ENCODE results near the gene ING2. TPM values are rescaled to one million over a fixed set of nuclear protein-coding genes. Genes with fewer than 3 reads are reported as not detected.

ING2 gene
- polyA plus RNA-seq, 1 donor (not counting 4 experiments of a cell fraction or from before 2014, with no cell fraction given): 16.1 TPM

- no peak overlapping the region for H2AFZ ChIP-seq (ENCODE audit: control insufficient read depth, low read length)
- no peaks in the 10 kb centered on the region for H4K20me1 ChIP-seq (ENCODE audit: control insufficient read depth, extremely low read depth, insufficient read depth, low read length)
- no peak overlapping the region for H3K9ac ChIP-seq (ENCODE audit: control insufficient read depth, extremely low read depth, insufficient read depth, low read length)
- dilution Hi-C loops (cut with MboI; ENCODE audit: extremely low pct_ligation_motif_present, low sequenced_read_pairs): no loop called here
- H3K4me2 ChIP-seq (ENCODE audit: control insufficient read depth, extremely low read depth, insufficient read depth, low read depth, low read length): no peak overlapping the region
- H3K9me3 ChIP-seq (ENCODE audit: control insufficient read depth, low read depth, low read length): no peaks in the 10 kb centered on the region
- no peak overlapping the region for H3K27ac ChIP-seq (ENCODE audit: control insufficient read depth, insufficient read depth, low read length)
- no peaks in the 10 kb centered on the region for H3K27me3 ChIP-seq (ENCODE audit: control insufficient read depth, extremely low read depth, insufficient read depth, low read length)
- H3K4me3 ChIP-seq (ENCODE audit: control insufficient read depth in 2 of 3, extremely low read depth in 1 of 3, insufficient read depth in 2 of 3, low read depth in 1 of 3, low read length in 3 of 3): no peak overlapping the region
- no peaks in the 10 kb centered on the region for H3K79me2 ChIP-seq (ENCODE audit: control insufficient read depth, insufficient read depth, low read length)
- H3K36me3 ChIP-seq (ENCODE audit: control insufficient read depth in 2 of 2, extremely low read depth in 1 of 2, insufficient read depth in 2 of 2, low read length in 2 of 2): no peaks in the 10 kb centered on the region
- peaks cover 2% of the 10 kb centered on the region for H3K9me1 ChIP-seq (ENCODE audit: control insufficient read depth, extremely low read depth, insufficient read depth, low read length)
- no peak for FAIRE-seq
- H3K4me1 ChIP-seq (ENCODE audit: control insufficient read depth, extremely low read depth, insufficient read depth, low read length): peaks cover 25% of the 10 kb centered on the region
- TF ChIP-seq, protein P1, sequence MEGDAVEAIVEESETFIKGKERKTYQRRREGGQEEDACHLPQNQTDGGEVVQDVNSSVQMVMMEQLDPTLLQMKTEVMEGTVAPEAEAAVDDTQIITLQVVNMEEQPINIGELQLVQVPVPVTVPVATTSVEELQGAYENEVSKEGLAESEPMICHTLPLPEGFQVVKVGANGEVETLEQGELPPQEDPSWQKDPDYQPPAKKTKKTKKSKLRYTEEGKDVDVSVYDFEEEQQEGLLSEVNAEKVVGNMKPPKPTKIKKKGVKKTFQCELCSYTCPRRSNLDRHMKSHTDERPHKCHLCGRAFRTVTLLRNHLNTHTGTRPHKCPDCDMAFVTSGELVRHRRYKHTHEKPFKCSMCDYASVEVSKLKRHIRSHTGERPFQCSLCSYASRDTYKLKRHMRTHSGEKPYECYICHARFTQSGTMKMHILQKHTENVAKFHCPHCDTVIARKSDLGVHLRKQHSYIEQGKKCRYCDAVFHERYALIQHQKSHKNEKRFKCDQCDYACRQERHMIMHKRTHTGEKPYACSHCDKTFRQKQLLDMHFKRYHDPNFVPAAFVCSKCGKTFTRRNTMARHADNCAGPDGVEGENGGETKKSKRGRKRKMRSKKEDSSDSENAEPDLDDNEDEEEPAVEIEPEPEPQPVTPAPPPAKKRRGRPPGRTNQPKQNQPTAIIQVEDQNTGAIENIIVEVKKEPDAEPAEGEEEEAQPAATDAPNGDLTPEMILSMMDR (optimal IDR thresholded peaks at IDR 0.05 in 1 of 3, IDR thresholded peaks at IDR 0.05 in 1 of 3, conservative IDR thresholded peaks at IDR 0.05 in 1 of 3; ENCODE audit: extremely low read depth in 1 of 3, insufficient read depth in 2 of 3, low read length in 3 of 3): no peak
- TF ChIP-seq EZH2 (IDR thresholded peaks at IDR 0.05; ENCODE audit: low read length): no peak
- DNase-seq (ENCODE audit: low read depth, low spot score): no peak
Observed at GRCh38 chr4:183495184-183495583, 9.7 kb upstream of the ING2 start.

DNA sequence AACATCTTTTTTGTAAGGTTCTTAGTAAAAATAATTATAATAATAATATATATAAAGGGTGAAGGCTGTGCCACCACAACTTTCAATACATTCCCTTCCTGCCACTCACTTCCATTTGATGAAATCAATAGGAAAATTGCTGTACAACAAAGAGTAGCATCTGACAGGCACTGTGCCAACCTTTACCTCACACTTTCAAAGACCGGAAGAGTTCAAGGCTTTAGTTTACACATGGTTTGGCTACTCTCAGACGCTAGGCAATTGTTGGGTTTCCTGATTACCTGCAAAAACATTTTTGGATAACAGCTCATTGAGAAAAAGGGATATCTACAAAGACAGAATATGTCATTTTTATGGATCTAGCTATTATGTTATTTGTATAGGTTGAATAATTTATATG lies 5.5 kb upstream of the ING2 start:
- no peak overlapping the region for H3K9ac ChIP-seq (ENCODE audit: control insufficient read depth, extremely low read depth, insufficient read depth, low read length)
- FAIRE-seq: no peak
- H3K79me2 ChIP-seq (ENCODE audit: control insufficient read depth, insufficient read depth, low read length): peaks cover 12% of the 10 kb centered on the region
- no peaks in the 10 kb centered on the region for H4K20me1 ChIP-seq (ENCODE audit: control insufficient read depth, extremely low read depth, insufficient read depth, low read length)
- no peaks in the 10 kb centered on the region for H3K9me3 ChIP-seq (ENCODE audit: control insufficient read depth, low read depth, low read length)
- no peak overlapping the region for H3K4me3 ChIP-seq (ENCODE audit: control insufficient read depth in 2 of 3, extremely low read depth in 1 of 3, insufficient read depth in 2 of 3, low read depth in 1 of 3, low read length in 3 of 3)
- H2AFZ ChIP-seq (ENCODE audit: control insufficient read depth, low read length): no peak overlapping the region
- dilution Hi-C loops (cut with MboI; ENCODE audit: extremely low pct_ligation_motif_present, low sequenced_read_pairs): no loop called here
- TF ChIP-seq, protein P1 (optimal IDR thresholded peaks at IDR 0.05 in 1 of 3, IDR thresholded peaks at IDR 0.05 in 1 of 3, conservative IDR thresholded peaks at IDR 0.05 in 1 of 3; ENCODE audit: extremely low read depth in 1 of 3, insufficient read depth in 2 of 3, low read length in 3 of 3): no peak
- no peak for TF ChIP-seq EZH2 (IDR thresholded peaks at IDR 0.05; ENCODE audit: low read length)
- no peak for DNase-seq (ENCODE audit: low read depth, low spot score)
- no peak overlapping the region for H3K27ac ChIP-seq (ENCODE audit: control insufficient read depth, insufficient read depth, low read length)
- no peaks in the 10 kb centered on the region for H3K27me3 ChIP-seq (ENCODE audit: control insufficient read depth, extremely low read depth, insufficient read depth, low read length)
- no peaks in the 10 kb centered on the region for H3K36me3 ChIP-seq (ENCODE audit: control insufficient read depth in 2 of 2, extremely low read depth in 1 of 2, insufficient read depth in 2 of 2, low read length in 2 of 2)
- H3K9me1 ChIP-seq (ENCODE audit: control insufficient read depth, extremely low read depth, insufficient read depth, low read length): peaks cover 2% of the 10 kb centered on the region
- H3K4me2 ChIP-seq (ENCODE audit: control insufficient read depth, extremely low read depth, insufficient read depth, low read depth, low read length): no peak overlapping the region
- peaks cover 2% of the 10 kb centered on the region for H3K4me1 ChIP-seq (ENCODE audit: control insufficient read depth, extremely low read depth, insufficient read depth, low read length)

Data from keratinocyte (primary cell).